ENCODE results near the gene LRIG2. TPM values are rescaled to one million over a fixed set of nuclear protein-coding genes. Genes with fewer than 3 reads are reported as not detected.
A peak's percentile ranks its signal among the peaks of the same experiment; 100 is the strongest.

Gene LRIG2
- total and polyA plus RNA-seq, 9 of the 15 experiments (the other 6 are each of a cell fraction or from before 2014, with no cell fraction given): 1.8 to 28.1 (median 11.5) TPM

DNA sequence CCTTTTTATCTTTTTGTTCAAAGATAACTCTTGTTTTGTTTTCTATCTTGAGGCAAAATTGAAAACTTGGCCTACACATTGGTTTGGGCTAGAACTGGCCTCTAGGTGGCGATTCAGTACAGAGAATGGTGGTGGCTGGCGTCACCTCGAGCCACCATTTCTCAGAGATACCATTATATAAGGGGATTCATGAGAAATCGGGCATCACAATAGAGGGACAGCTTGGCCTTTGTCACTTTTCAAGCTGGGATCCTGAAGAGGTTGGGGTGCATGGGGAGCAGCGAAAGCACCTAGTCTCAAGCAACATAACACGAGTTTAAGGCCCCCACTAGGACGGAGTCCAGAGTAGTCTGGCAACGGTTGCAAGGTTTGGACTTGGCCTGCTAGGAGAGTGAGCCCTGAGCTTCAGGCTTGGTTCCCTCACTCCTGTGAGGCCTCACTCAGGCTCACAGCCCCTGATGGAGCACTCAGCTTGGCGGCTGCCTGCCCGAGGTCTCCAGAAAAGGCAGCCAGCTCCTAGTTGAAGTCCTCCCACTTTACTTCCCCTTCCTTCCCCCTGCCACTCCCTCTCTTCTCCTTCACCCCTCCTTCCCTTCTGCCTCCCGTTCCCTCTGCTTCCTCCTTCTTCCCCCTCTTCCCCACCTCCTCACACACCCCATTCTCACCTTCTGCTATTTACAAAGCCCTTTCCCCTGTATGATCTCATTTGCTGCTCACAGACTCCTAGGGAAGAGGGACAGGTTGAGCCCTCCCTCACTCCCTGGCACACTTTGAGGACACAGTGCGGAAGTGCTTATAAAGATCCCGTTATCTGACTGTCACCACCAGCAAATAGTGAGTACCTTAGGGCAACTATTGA lies 67.8 kb downstream of the LRIG2 start (continued):
- TF ChIP-seq ZNF318 (IDR thresholded peaks at IDR 0.05; ENCODE audit: borderline replicate concordance in 1 of 2, low read depth in 1 of 2) (no peak), KLF10 (CRISPR knock-in tag; IDR thresholded peaks at IDR 0.05) (no peak), NR2F6 (CRISPR knock-in tag; IDR thresholded peaks at IDR 0.05) (no peak), ZNF79 (CRISPR knock-in tag; IDR thresholded peaks at IDR 0.05; ENCODE audit: low read depth) (no peak), MYC (IDR thresholded peaks at IDR 0.05; ENCODE audit: low read depth, low read length) (no peak), MYC (CRISPR knock-in tag; IDR thresholded peaks at IDR 0.05; ENCODE audit: borderline replicate concordance, low read depth) (no peak), E2F3 (CRISPR knock-in tag; IDR thresholded peaks at IDR 0.05) (peak; percentile 19; the same call in 1 of the 2 replicates), KHSRP (IDR thresholded peaks at IDR 0.05) (no peak), TOE1 (IDR thresholded peaks at IDR 0.05; ENCODE audit: borderline replicate concordance) (no peak; the same call in none of the 2 replicates), TOE1 (CRISPR knock-in tag; IDR thresholded peaks at IDR 0.05; ENCODE audit: borderline replicate concordance, low read depth) (no peak), MYNN (IDR thresholded peaks at IDR 0.05) (no peak), MYNN (CRISPR knock-in tag; IDR thresholded peaks at IDR 0.05) (no peak)
- TF ChIP-seq, protein P1, sequence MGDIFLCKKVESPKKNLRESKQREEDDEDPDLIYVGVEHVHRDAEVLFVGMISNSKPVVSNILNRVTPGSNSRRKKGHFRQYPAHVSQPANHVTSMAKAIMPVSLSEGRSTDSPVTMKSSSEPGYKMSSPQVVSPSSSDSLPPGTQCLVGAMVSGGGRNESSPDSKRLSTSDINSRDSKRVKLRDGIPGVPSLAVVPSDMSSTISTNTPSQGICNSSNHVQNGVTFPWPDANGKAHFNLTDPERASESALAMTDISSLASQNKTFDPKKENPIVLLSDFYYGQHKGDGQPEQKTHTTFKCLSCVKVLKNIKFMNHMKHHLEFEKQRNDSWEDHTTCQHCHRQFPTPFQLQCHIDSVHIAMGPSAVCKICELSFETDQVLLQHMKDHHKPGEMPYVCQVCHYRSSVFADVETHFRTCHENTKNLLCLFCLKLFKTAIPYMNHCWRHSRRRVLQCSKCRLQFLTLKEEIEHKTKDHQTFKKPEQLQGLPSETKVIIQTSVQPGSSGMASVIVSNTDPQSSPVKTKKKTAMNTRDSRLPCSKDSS (IDR thresholded peaks at IDR 0.05; ENCODE audit: low read depth, partially characterized antibody): no peak
- TF ChIP-seq, protein P2, sequence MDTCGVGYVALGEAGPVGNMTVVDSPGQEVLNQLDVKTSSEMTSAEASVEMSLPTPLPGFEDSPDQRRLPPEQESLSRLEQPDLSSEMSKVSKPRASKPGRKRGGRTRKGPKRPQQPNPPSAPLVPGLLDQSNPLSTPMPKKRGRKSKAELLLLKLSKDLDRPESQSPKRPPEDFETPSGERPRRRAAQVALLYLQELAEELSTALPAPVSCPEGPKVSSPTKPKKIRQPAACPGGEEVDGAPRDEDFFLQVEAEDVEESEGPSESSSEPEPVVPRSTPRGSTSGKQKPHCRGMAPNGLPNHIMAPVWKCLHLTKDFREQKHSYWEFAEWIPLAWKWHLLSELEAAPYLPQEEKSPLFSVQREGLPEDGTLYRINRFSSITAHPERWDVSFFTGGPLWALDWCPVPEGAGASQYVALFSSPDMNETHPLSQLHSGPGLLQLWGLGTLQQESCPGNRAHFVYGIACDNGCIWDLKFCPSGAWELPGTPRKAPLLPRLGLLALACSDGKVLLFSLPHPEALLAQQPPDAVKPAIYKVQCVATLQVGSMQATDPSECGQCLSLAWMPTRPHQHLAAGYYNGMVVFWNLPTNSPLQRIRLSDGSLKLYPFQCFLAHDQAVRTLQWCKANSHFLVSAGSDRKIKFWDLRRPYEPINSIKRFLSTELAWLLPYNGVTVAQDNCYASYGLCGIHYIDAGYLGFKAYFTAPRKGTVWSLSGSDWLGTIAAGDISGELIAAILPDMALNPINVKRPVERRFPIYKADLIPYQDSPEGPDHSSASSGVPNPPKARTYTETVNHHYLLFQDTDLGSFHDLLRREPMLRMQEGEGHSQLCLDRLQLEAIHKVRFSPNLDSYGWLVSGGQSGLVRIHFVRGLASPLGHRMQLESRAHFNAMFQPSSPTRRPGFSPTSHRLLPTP (IDR thresholded peaks at IDR 0.05; ENCODE audit: borderline replicate concordance, extremely low read depth, insufficient read length): no peak
